ENCODE data around the gene VSTM4.

- TF ChIP-seq CTCF (conservative IDR thresholded peaks at IDR 0.05; ENCODE audit: low read length) (0 out of 2 replicates have a peak, but pooled peaks have one; percentile 27), EZH2phosphoT487 (IDR thresholded peaks at IDR 0.05; ENCODE audit: borderline replicate concordance, low read depth, low read length) (no peak)
Observed at GRCh38 chr10:49135575-49136313, 20.4 kb upstream of the VSTM4 start.
